Prostate gland (tissue), 2 donors: ENCODE measurements around the gene UCHL1.

Experiments used
- CTCF ChIP-seq, 4 experiments: fragments of 200-600 bp in 2 of 4; fragments of 450-650 bp in 2 of 4; sonication (generic) in 2 of 4; IDR thresholded peaks; 1 replicate in 3 of 4; 2 replicates in 1 of 4; pipeline ENCODE4 v1.5.1; 2016 to 2019; ENCODE audit warnings: antibody characterized with exemption in 4 of 4, mild to moderate bottlenecking in 2 of 4, moderate library complexity in 2 of 4
- POLR2A ChIP-seq: fragments of 450-650 bp; IDR thresholded peaks from one replicate; pipeline ENCODE4 v1.6.1; 2016; ENCODE audit warnings: antibody characterized with exemption, mild to moderate bottlenecking
- POLR2AphosphoS5 ChIP-seq: sonication (generic); formaldehyde crosslinking; IDR thresholded peaks from one replicate; pipeline ENCODE4 v1.6.1; 2017; ENCODE audit warnings: antibody characterized with exemption

- TF ChIP-seq CTCF (IDR thresholded peaks at IDR 0.05) (no peak), POLR2A (no peak), POLR2AphosphoS5 (no peak)
These were observed 38.0 kb upstream of the UCHL1 start for GRCh38 chr4:41218703-41219102.
